Activated T-cell treated with anti-CD3 and anti-CD28 coated beads for 4 hours (primary cell): ENCODE data around the gene TMX4.
"Not testable (repeated sequence)": the region's sequence is repeated elsewhere in the genome, so short reads cannot be mapped to it uniquely, and the experiment has no call there.

Experiments
- DNase-seq: peaks from one replicate; pipeline ENCODE4 v3.0.0-alpha.2; 2020

The TMX4 gene, protein sequence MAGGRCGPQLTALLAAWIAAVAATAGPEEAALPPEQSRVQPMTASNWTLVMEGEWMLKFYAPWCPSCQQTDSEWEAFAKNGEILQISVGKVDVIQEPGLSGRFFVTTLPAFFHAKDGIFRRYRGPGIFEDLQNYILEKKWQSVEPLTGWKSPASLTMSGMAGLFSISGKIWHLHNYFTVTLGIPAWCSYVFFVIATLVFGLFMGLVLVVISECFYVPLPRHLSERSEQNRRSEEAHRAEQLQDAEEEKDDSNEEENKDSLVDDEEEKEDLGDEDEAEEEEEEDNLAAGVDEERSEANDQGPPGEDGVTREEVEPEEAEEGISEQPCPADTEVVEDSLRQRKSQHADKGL

DNA sequence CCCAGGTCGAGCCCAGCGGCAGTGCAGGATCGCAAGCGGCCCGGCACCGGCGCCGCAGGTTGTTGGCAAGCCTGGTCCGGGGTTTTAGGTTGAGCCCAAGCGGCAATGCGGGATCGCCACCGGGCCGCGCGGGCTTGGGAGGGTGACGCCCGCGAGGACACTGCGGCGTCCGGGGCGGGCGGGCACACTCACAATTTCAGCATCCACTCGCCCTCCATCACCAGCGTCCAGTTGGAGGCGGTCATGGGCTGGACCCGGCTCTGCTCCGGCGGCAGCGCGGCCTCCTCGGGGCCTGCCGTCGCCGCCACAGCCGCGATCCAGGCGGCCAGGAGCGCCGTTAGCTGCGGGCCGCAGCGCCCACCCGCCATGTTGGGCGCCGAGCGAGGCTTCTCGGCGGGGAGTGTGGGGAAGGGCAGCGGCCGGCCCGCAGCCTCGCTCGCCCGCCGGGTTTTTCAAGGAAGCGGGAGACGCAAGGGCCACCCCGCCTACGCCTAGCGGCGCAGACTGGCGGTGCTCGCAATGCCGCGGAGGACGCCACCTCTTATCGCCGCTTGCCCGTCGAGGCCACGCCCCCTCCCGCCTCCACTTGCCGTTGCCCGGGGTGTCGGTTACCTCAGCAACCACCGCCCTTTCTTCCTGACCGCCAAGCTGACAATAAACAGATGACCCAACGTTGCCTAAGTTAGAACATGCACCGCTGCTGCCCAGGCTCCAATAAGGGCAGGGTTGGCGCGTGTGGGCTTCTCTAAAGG is at the start of gene TMX4:
Gene TMX4, minus strand, starts transcription at position 516 of the 752 bp plus-strand sequence. Its CDS starts 148 bp downstream, at position 368.
- DNase-seq = peak; percentile 84

- DNase-seq = no peak
Observed at GRCh38 chr20:8067082-8067481, 47.5 kb upstream of the TMX4 start.

- DNase-seq = no peak
Observed at GRCh38 chr20:8066662-8067061, 47.1 kb upstream of the TMX4 start.

DNA sequence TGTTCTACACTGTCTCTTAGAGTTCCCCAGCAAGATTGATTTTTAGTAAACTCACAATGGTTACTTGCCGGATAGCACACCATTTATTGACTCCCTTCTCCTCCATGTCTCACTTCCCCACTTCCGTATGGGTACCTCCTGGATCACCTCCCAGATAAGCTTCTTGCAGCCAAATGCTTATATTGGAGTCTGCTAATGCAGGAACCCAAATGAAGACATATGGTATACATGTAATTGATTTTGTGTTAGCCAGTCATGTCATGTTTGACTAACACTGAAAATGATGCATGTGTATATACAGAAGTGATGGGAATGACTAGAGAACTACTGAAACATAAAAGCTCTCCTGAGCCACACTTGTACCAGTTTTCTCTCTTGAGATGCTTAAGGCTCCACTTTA is 46.1 kb upstream of the TMX4 start:
- DNase-seq = no peak

- no peak for DNase-seq
Observed at GRCh38 chr20:8062756-8063155, 43.2 kb upstream of the TMX4 start.

DNA sequence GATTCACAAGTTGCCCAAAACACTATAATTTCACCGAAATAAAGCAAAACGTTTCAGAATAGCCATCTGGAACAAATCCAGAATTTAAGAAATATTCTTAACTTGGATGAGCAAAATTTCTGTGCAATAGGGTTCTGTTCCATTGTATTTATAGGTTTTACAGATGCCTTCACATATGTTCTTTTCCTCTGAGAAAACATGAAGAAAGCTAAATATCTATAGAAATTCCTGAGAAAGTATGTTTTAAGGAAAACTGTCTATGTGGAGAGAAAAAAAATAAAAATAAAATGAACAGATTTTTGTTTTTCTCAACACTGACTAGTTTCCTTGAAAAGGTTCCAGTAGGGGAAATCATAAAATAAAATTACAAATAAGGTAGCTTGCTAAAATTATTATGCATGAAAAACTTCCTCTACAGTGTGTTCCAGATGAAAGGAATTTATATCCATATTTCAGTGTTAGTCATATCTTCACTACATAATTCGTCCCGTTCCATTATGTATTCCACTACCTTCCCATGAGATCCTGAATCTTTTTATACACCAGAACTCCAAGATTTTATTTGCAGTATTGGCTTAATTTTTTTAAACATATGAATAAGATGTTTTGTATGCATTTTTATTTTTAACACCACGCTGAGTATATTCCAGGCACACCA is 42.4 kb upstream of the TMX4 start:
- no peak for DNase-seq

- no peak for DNase-seq
Observed at GRCh38 chr20:8060977-8061376, 41.4 kb upstream of the TMX4 start.

DNA sequence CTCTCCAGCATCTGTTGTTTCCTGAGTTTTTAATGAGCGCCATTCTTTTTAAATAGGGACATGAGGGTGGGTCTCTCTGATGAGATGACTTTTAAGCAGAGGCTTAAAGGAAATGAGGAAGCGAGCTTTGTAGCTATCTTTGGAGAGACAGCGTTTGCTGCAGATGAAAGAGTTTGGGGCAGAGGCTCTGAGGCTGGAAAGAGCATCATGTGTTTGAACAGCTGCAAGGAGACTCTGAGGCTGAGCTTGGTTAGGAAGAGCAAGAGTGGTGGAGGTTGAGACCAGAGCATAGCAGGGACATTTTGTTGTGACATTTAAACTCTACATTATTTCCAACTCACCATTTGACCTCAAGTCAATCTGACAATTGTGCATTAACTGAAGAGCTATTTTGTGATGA is 38.3 kb upstream of the TMX4 start:
- DNase-seq = no peak

DNA sequence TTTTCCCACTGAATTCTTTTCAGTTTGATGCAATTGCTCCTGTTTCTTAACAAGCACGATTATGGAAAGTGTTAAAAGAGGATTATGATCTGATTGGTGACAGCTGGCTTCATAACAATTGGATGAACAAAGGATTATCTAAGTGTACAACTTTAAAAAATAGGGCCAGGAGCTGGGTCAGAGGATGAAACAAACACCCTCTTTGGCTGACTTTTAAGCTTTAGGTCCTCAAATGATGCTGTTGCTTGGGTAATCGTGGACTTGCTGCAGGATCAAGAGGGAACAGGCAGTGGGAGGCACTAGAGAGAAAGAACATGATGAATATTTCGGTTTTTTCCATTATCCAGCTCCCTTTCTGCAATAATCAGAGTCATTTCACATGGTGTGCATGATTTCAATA is 35.5 kb upstream of the TMX4 start:
- no peak for DNase-seq

DNA sequence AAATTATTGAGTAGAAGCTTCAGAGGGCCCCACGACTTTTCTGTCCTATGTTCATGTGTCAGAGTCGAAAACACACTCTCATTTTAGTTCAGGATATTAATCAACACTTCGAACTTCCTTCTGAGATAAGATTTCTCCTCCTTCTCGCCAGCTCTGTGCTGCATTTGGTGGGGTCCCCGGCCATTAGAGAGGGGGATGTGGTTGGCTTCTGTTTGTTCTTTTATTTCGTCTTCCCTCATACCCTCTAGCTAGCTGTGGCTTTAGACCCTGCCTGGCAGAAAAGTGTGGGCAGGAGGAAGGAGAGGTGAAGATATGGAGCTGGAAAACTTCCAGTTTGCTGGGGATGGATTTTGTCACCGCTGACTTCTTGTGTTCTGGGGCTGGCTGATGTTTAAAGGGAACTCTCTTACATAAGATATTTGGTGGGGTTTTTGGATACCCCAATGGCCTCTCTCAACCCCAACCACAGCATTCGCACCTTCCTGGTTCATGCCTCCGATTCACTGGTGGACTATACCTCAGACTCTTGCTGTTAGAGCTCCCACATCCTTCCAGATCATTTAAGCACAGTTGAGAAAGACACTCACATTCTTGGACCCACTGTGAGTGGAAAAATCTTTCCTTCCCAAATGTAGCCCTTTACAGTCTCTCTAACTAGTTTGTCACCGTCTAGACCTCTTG is 30.7 kb upstream of the TMX4 start:
- DNase-seq = no peak

- DNase-seq = no peak
Observed at GRCh38 chr20:8049310-8049709, 29.7 kb upstream of the TMX4 start.

- no peak for DNase-seq
Observed at GRCh38 chr20:8045946-8046345, 26.4 kb upstream of the TMX4 start.

GRCh38 chr20:8043687-8044282 is 24.2 kb upstream of the TMX4 start:
- peak; percentile 4 for DNase-seq

GRCh38 chr20:8039042-8039441 is 19.5 kb upstream of the TMX4 start:
- DNase-seq = no peak

- DNase-seq = no peak
Observed at GRCh38 chr20:8036771-8037170, 17.2 kb upstream of the TMX4 start.

GRCh38 chr20:8033151-8033841 is 13.7 kb upstream of the TMX4 start:
- DNase-seq = no peak

DNA sequence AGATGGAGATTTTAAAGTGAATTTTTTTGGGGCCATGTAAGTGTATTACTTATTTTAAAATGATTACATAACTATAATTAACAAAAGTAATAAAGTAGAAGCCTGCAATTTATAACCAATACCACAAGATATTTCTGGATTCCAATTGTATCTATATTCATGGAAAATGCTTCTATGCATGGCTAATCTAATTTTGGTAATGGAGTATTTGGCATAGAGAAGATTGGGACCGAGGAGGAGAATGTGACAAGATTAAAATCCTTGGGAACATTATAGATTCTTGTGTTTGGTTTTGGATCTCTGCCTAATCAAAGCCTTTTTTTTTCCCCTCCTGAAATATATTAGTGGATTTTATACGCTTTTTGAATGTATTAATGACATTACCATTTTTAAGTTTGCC is 12.9 kb upstream of the TMX4 start:
- DNase-seq = no peak

DNA sequence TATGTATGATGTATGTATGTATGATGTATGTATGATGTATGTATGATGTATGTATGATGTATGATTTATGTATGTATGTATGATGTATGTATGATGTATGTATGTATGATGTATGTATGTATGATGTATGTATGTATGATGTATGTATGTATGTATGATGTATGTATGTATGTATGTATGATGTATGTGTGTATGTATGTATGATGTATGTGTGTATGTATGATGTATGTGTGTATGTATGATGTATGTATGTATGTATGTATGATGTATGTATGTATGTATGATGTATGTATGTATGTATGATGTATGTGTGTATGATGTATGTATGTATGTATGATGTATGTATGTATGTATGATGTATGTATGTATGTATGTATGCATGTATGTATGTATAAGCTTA is 12.0 kb upstream of the TMX4 start:
- DNase-seq = not testable (repeated sequence)

DNA sequence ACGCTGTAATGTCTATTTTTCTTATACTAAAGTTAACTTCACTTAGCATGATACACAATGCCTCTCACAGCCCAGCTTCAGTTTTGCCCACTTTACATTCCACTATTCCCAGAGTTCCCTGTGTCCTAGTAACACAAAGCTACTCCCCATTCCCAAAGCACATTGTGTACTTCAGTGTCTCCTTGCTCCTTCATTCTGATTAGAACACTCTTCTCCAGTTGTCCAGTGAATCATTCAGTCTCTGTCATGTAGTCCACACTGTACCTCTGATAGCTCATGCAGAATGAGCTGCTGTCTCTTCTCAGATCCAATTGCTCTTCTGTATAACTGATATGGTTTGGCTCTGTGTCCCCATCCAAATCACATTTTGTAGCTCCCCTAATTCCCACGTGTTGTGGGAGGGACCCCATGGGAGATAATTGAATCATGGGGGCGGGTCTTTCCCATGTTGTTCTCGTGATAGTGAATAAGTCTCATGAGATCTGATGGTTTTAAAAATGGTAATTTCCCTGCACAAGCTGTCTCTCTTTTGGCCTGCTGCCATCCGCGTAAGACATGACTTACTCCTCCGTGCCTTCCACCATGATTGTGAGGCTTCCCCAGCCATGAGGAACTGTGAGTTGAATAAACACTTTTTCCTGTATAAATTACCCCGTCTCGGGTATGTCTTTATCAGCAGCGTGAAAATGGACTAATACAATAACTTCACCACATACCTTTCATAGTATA is 2.1 kb upstream of the TMX4 start:
- DNase-seq = no peak

- no peak for DNase-seq
Observed at GRCh38 chr20:8020314-8021079, 936 bp upstream of the TMX4 start.

- no peak for DNase-seq
Observed at GRCh38 chr20:8019998-8020247, 362 bp upstream of the TMX4 start.
